ENCODE results near the gene CNNM1. TPM values are rescaled to one million over a fixed set of nuclear protein-coding genes. Genes with fewer than 3 reads are reported as not detected.

Gene CNNM1
- total and polyA plus RNA-seq, 2 experiments from 2014 or later, result 1.1 to 2.1 TPM

DNA sequence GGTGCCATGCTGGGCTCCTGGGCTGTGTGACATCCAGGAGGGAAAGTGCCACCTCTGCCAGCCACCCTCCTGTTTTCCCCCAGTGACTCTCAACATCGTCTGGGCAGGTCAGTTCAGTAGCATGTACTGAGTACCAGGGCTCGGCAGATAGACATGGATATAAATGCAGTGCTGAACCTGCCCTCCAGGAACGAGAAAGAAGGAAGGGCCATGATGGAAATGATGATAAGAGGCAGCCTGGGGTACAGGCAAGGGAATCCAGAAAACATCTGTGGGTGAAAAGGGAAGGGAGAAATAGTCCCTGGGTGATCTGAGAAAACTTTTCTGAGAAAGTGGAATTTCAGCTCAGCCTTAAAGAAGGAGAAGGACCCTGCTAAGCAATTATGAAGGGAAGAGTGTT lies 12.1 kb downstream of the CNNM1 start:
- Histone ChIP-seq H4K20me1 (ENCODE audit: insufficient read depth) (no peaks in the 10 kb centered on the region), H3K36me3 (ENCODE audit: low read depth) (no peaks in the 10 kb centered on the region), H3K9ac (no peak overlapping the region), H3K4me1 (ENCODE audit: insufficient read depth) (peaks cover 26% of the 10 kb centered on the region), H3K9me2 (ENCODE audit: insufficient read depth) (no peaks in the 10 kb centered on the region), H3K4me2 (ENCODE audit: unreplicated experiment) (no peak overlapping the region), H3K27ac (no peak overlapping the region), H3K27me3 (replicated peaks; ENCODE audit: insufficient read depth) (no peaks in the 10 kb centered on the region), H3K79me2 (ENCODE audit: insufficient read depth) (no peaks in the 10 kb centered on the region), H2AFZ (no peak overlapping the region), H3K4me3 (no peak overlapping the region), H3K9me3 (ENCODE audit: low read depth) (no peaks in the 10 kb centered on the region), H3F3A (ENCODE audit: insufficient read depth) (0 out of 2 replicates have a peak, but pooled peaks cover 3% of the 10 kb centered on the region)
- TF ChIP-seq EZH2 (IDR thresholded peaks at IDR 0.05; ENCODE audit: insufficient read depth, poor library complexity, severe bottlenecking) (no peak), EZH2phosphoT487 (IDR thresholded peaks at IDR 0.05; ENCODE audit: insufficient read depth, low read depth) (no peak)
- WGBS, 2 experiments (ENCODE audit: low coverage in 1 of 2, low lambda C conversion rate in 2 of 2, missing lambda C conversion rate in 2 of 2), result 78 to 93% methylated on average over 3 of the region's 3 CpGs
- in situ Hi-C loops (cut with MboI), result no loop called here
- DNase-seq, result no peak

DNA sequence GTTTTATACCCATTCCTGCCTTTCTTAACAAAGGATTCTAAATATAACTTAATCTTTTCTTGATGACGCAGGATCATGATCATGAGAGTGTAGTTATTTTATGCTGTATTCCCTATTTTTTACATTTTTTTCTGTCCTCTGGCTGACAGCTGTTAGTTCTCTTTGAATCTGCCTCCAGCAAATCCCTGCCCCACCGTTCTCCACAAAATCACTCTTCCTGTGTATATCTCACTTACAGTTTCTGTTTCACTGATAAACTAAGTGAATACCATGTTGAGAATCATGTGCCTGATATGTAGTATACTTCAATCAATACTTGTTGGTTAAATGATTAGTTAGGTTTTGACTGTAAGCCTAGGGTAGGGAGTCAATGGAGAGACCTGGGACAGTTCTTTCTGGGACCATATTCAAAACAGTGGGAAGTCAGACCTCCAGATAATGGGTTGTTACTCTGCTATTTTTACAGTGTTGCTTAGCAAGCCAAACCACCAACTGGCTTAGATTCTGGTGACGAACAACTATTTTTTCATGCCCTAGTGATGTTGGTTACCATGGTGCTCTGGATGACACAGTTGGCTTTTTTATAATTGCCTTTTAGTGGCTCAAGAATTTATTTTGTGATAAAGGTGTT lies 12.8 kb downstream of the CNNM1 start:
- WGBS, 2 experiments (ENCODE audit: low coverage in 1 of 2, low lambda C conversion rate in 2 of 2, missing lambda C conversion rate in 2 of 2), result 45 to 52% methylated on average over 3 of the region's 3 CpGs
- Histone ChIP-seq H2AFZ (no peak overlapping the region), H3K9me3 (ENCODE audit: low read depth) (no peaks in the 10 kb centered on the region), H3K9ac (peak overlapping the region; percentile 31; the same call in 1 of the 2 replicates), H3K36me3 (ENCODE audit: low read depth) (no peaks in the 10 kb centered on the region), H3K4me2 (ENCODE audit: unreplicated experiment) (no peak overlapping the region), H3K9me2 (ENCODE audit: insufficient read depth) (no peaks in the 10 kb centered on the region), H3K79me2 (ENCODE audit: insufficient read depth) (no peaks in the 10 kb centered on the region), H3K27ac (peak overlapping the region; percentile 50), H3K4me3 (no peak overlapping the region), H3K27me3 (replicated peaks; ENCODE audit: insufficient read depth) (no peaks in the 10 kb centered on the region), H3K4me1 (ENCODE audit: insufficient read depth) (peaks cover 32% of the 10 kb centered on the region), H4K20me1 (ENCODE audit: insufficient read depth) (no peaks in the 10 kb centered on the region), H3F3A (ENCODE audit: insufficient read depth) (0 out of 2 replicates have a peak, but pooled peaks cover 3% of the 10 kb centered on the region)
- peak; percentile 88 for DNase-seq
- in situ Hi-C loops (cut with MboI), result no loop called here
- TF ChIP-seq EZH2phosphoT487 (IDR thresholded peaks at IDR 0.05; ENCODE audit: insufficient read depth, low read depth) (no peak), EZH2 (IDR thresholded peaks at IDR 0.05; ENCODE audit: insufficient read depth, poor library complexity, severe bottlenecking) (no peak)

DNA sequence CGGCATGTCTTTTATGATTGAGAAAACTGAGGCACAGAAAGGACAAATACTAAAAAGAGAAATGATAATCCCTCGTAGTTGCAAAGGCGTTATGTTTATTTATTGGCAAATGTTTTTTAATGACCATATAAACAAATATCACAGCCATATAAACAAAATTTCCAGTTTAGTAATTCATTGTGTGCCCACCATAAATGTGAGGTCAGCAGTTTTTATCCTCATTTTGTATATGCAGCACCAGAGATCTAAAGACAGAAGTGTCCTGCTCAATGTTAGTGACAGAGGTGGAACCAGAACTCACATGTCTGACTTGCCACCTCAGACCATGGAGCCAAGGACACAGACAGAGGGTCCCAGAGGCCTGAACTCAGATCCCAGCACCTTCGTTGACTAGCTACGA lies 14.1 kb downstream of the CNNM1 start:
- WGBS, 2 experiments (ENCODE audit: low coverage in 1 of 2, low lambda C conversion rate in 2 of 2, missing lambda C conversion rate in 2 of 2), result 92 to 98% methylated on average over 5 of the region's 5 CpGs
- H3F3A ChIP-seq (ENCODE audit: insufficient read depth), result 0 out of 2 replicates have a peak, but pooled peaks cover 3% of the 10 kb centered on the region

DNA sequence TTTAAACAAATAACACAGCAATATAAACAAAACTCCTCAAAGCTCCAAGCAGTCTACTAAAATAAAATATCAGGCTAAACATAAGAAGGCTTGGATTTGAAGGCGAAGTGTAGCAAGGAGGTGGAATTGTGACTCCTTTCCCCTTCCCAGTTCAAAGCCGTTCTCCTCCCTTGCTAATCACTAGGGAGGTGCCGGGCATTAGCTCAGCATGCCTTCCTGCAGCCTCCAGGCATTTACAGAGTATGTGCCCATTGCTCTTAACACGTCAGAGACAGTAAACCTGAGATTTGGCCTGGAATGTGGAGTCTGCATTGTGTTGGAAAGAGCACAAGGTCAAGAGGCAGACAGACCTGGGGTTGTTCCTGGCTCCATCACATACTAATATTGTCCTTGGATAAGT lies 15.6 kb downstream of the CNNM1 start:
- Histone ChIP-seq H3K9ac (no peak overlapping the region), H3F3A (ENCODE audit: insufficient read depth) (0 out of 2 replicates have a peak, but pooled peaks cover 3% of the 10 kb centered on the region), H3K4me2 (ENCODE audit: unreplicated experiment) (no peak overlapping the region), H3K27me3 (replicated peaks; ENCODE audit: insufficient read depth) (no peaks in the 10 kb centered on the region), H3K27ac (no peak overlapping the region; the same call in 1 of the 2 replicates), H3K36me3 (ENCODE audit: low read depth) (no peaks in the 10 kb centered on the region), H3K9me3 (ENCODE audit: low read depth) (no peaks in the 10 kb centered on the region), H3K4me1 (ENCODE audit: insufficient read depth) (peaks cover 21% of the 10 kb centered on the region), H3K79me2 (ENCODE audit: insufficient read depth) (no peaks in the 10 kb centered on the region), H4K20me1 (ENCODE audit: insufficient read depth) (no peaks in the 10 kb centered on the region), H2AFZ (no peak overlapping the region), H3K9me2 (ENCODE audit: insufficient read depth) (no peaks in the 10 kb centered on the region), H3K4me3 (no peak overlapping the region)
- in situ Hi-C loops (cut with MboI), result no loop called here
- no peak for DNase-seq
- TF ChIP-seq EZH2 (IDR thresholded peaks at IDR 0.05; ENCODE audit: insufficient read depth, poor library complexity, severe bottlenecking), result no peak
- no peak for TF ChIP-seq EZH2phosphoT487 (IDR thresholded peaks at IDR 0.05; ENCODE audit: insufficient read depth, low read depth)
- 92 to 97% methylated on average over 4 of the region's 4 CpGs for WGBS, 2 experiments (ENCODE audit: low coverage in 1 of 2, low lambda C conversion rate in 2 of 2, missing lambda C conversion rate in 2 of 2)

More for the DNA sequence above, 14.1 kb downstream of the CNNM1 start:
- H3K36me3 ChIP-seq (ENCODE audit: low read depth), result no peaks in the 10 kb centered on the region
- peaks cover 32% of the 10 kb centered on the region for H3K4me1 ChIP-seq (ENCODE audit: insufficient read depth)
- H3K9me2 ChIP-seq (ENCODE audit: insufficient read depth), result no peaks in the 10 kb centered on the region
- no peak for DNase-seq
- H3K79me2 ChIP-seq (ENCODE audit: insufficient read depth), result no peaks in the 10 kb centered on the region
- H4K20me1 ChIP-seq (ENCODE audit: insufficient read depth), result no peaks in the 10 kb centered on the region
- in situ Hi-C loops (cut with MboI), result no loop called here
- H3K27ac ChIP-seq, result no peak overlapping the region
- no peaks in the 10 kb centered on the region for H3K9me3 ChIP-seq (ENCODE audit: low read depth)
- H2AFZ ChIP-seq, result no peak overlapping the region
- H3K27me3 ChIP-seq (replicated peaks; ENCODE audit: insufficient read depth), result no peaks in the 10 kb centered on the region
- H3K9ac ChIP-seq, result no peak overlapping the region; the same call in 1 of the 2 replicates
- TF ChIP-seq EZH2phosphoT487 (IDR thresholded peaks at IDR 0.05; ENCODE audit: insufficient read depth, low read depth) (no peak), EZH2 (IDR thresholded peaks at IDR 0.05; ENCODE audit: insufficient read depth, poor library complexity, severe bottlenecking) (no peak)
- no peak overlapping the region for H3K4me2 ChIP-seq (ENCODE audit: unreplicated experiment)
- no peak overlapping the region for H3K4me3 ChIP-seq
